Measurements from ENCODE around the gene DAAM2. TPM values are rescaled to one million over a fixed set of nuclear protein-coding genes. Genes with fewer than 3 reads are reported as not detected.

The DAAM2 gene
- total RNA-seq, 6 donors from 2014 or later = 21.0 to 81.7 (median 31.9) TPM

DNA sequence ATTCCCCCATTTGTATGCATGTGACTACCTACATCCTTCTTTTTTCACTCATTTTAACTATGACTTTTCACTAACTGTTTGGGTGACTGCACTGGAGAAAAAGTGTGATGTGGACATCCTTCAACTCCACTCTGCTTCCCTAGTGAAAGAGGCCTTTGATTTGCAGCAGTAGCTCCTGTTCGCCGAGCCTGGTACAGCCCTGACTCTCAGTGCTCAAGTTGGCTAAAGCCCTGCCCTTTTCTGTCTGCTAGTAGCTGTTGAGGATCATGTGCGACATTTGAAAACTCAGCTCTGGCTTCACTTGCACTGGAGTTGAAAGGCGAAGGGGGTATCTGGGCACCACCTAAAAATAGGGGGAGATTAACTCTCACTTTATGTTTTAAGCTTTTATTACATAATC is 42.1 kb downstream of the DAAM2 start:
- ATAC-seq (ENCODE audit: low FRiP score in 2 of 2) (no peak), DNase-seq (no peak)
- Histone ChIP-seq H3K36me3 (no peaks in the 10 kb centered on the region), H3K4me1 (peaks cover 0 to 4% (median 2%) of the 10 kb centered on the region in 4 donors), H3K27me3 (no peaks in the 10 kb centered on the region), H3K27ac (no peak overlapping the region), H3K4me3 (no peak overlapping the region), H3K9me3 (no peaks in the 10 kb centered on the region)
- no peak for TF ChIP-seq POLR2AphosphoS5 (IDR thresholded peaks at IDR 0.05)
- no peak for TF ChIP-seq EP300 (IDR thresholded peaks at IDR 0.05)
- no peak for TF ChIP-seq POLR2A (IDR thresholded peaks at IDR 0.05)
- TF ChIP-seq, protein P1, sequence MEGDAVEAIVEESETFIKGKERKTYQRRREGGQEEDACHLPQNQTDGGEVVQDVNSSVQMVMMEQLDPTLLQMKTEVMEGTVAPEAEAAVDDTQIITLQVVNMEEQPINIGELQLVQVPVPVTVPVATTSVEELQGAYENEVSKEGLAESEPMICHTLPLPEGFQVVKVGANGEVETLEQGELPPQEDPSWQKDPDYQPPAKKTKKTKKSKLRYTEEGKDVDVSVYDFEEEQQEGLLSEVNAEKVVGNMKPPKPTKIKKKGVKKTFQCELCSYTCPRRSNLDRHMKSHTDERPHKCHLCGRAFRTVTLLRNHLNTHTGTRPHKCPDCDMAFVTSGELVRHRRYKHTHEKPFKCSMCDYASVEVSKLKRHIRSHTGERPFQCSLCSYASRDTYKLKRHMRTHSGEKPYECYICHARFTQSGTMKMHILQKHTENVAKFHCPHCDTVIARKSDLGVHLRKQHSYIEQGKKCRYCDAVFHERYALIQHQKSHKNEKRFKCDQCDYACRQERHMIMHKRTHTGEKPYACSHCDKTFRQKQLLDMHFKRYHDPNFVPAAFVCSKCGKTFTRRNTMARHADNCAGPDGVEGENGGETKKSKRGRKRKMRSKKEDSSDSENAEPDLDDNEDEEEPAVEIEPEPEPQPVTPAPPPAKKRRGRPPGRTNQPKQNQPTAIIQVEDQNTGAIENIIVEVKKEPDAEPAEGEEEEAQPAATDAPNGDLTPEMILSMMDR (IDR thresholded peaks at IDR 0.05) = no peak
- 85 to 92% methylated on average over 4 of the region's 4 CpGs for WGBS, 2 donors

DNA sequence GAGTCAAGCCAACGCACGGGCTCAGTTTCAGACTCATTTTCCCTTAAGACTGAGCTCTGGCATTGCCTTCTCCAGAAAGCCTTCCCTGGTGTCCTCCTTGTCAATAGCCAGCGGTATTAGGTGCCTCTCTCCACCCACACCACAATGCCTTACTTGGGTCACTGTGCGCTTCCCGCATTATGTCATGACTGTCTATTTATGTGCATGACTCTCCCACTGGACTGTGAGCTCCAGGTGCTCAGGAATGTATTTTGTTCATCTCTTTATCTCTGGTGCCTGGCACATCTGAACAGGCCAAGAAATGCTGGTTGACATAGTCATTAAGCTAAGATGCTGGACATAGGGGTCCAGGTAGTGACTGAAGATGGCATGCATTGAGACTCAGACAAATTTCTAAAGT is 42.7 kb downstream of the DAAM2 start:
- no peaks in the 10 kb centered on the region for H3K27me3 ChIP-seq
- no peaks in the 10 kb centered on the region for H3K9me3 ChIP-seq
- no peak for ATAC-seq (ENCODE audit: low FRiP score in 2 of 2)
- no peak overlapping the region for H3K4me3 ChIP-seq
- TF ChIP-seq, protein P1 (IDR thresholded peaks at IDR 0.05) = no peak
- TF ChIP-seq POLR2A (IDR thresholded peaks at IDR 0.05) (no peak), POLR2AphosphoS5 (IDR thresholded peaks at IDR 0.05) (no peak), EP300 (IDR thresholded peaks at IDR 0.05) (no peak)
- 92 to 95% methylated on average over 5 of the region's 5 CpGs for WGBS, 2 donors
- H3K36me3 ChIP-seq = no peaks in the 10 kb centered on the region
- H3K4me1 ChIP-seq = peaks cover 0 to 3% (median 0%) of the 10 kb centered on the region in 4 donors
- DNase-seq = no peak
- H3K27ac ChIP-seq = no peak overlapping the region

- ATAC-seq (ENCODE audit: low FRiP score in 2 of 2) = no peak
- DNase-seq = no peak
- 61 to 66% methylated on average over 2 of the region's 2 CpGs for WGBS, 2 donors
- Histone ChIP-seq H3K4me3 (no peak overlapping the region), H3K27me3 (no peaks in the 10 kb centered on the region), H3K4me1 (peaks cover 6 to 8% (median 7%) of the 10 kb centered on the region in 4 donors), H3K9me3 (no peaks in the 10 kb centered on the region), H3K36me3 (no peaks in the 10 kb centered on the region), H3K27ac (no peak overlapping the region)
- TF ChIP-seq POLR2A (IDR thresholded peaks at IDR 0.05) = no peak
Observed at GRCh38 chr6:39835821-39836295, 43.7 kb downstream of the DAAM2 start.

DNA sequence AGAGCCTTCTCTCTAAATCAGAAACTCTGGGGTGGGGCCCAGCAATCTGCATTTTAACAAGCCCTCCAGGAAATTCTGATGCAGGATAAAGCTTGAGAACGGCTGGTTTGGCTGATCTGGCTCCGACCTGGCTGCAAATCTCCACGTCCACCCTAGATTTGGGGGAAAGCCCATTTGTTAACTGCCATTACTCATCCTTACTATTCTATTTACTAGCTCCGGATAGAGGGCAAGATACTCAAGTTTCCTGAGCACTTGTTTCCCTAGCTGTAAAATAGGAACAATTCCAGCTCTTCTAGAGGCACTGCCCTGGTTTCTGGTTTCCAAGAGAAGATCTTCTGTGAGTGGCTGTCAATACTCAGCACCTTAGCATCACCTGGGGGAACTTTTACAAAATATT is 44.4 kb downstream of the DAAM2 start:
- Histone ChIP-seq H3K27ac (no peak overlapping the region), H3K27me3 (no peaks in the 10 kb centered on the region), H3K9me3 (no peaks in the 10 kb centered on the region), H3K36me3 (no peaks in the 10 kb centered on the region), H3K4me3 (no peak overlapping the region), H3K4me1 (peaks cover 6 to 11% (median 8%) of the 10 kb centered on the region in 4 donors)
- ATAC-seq (ENCODE audit: low FRiP score in 2 of 2) = no peak
- 57 to 66% methylated on average over 4 of the region's 4 CpGs for WGBS, 2 donors
- TF ChIP-seq, protein P1 (IDR thresholded peaks at IDR 0.05) = no peak
- TF ChIP-seq POLR2A (IDR thresholded peaks at IDR 0.05) (no peak), EP300 (IDR thresholded peaks at IDR 0.05) (no peak), POLR2AphosphoS5 (IDR thresholded peaks at IDR 0.05) (no peak)
- DNase-seq = no peak

- Histone ChIP-seq H3K27ac (no peak overlapping the region), H3K27me3 (no peaks in the 10 kb centered on the region), H3K9me3 (no peaks in the 10 kb centered on the region), H3K4me3 (no peak overlapping the region), H3K36me3 (no peaks in the 10 kb centered on the region), H3K4me1 (peaks cover 6 to 18% (median 8%) of the 10 kb centered on the region in 4 donors)
- 44 to 67% methylated on average over 1 of the region's 1 CpG for WGBS, 2 donors
- no peak for ATAC-seq (ENCODE audit: low FRiP score in 2 of 2)
- TF ChIP-seq, protein P1 (IDR thresholded peaks at IDR 0.05) = no peak
- TF ChIP-seq POLR2A (IDR thresholded peaks at IDR 0.05) (no peak), POLR2AphosphoS5 (IDR thresholded peaks at IDR 0.05) (no peak), EP300 (IDR thresholded peaks at IDR 0.05) (no peak)
- DNase-seq = no peak
Observed at GRCh38 chr6:39839445-39839844, 47.3 kb downstream of the DAAM2 start.
